GM12878 (cell line): Measurements from ENCODE around the gene MYL7.

Experiments used
- EZH2 ChIP-seq: IDR thresholded peaks from 2 replicates; pipeline ENCODE4 v1.6.1; 2012; ENCODE audit warnings: low read depth, mild to moderate bottlenecking, control low read depth, inconsistent platforms, low read length, borderline replicate concordance; ENCODE audit not compliant: control insufficient read depth
- HCFC1 ChIP-seq: fragments of 150-350 bp; IDR thresholded peaks from 2 replicates; pipeline ENCODE4 v1.6.1; 2014; ENCODE audit warnings: low read length
- TF ChIP-seq, protein P1 (sequence below): IDR thresholded peaks from 2 replicates; pipeline ENCODE4 v1.6.1; 2012; ENCODE audit warnings: mild to moderate bottlenecking, low read depth, low read length
- TF ChIP-seq, protein P2 (sequence below), 3 experiments: IDR thresholded peaks in 2 of 3; conservative IDR thresholded peaks in 1 of 3; 2 replicates each; pipeline ENCODE4 v1.5.1; 2011; ENCODE audit warnings: low read depth in 3 of 3, low read length in 3 of 3, mild to moderate bottlenecking in 3 of 3, control low read depth in 2 of 3, moderate library complexity in 2 of 3, inconsistent platforms in 1 of 3, mixed read lengths in 1 of 3; ENCODE audit not compliant: control insufficient read depth in 2 of 3, insufficient read depth in 1 of 3; ENCODE audit errors: extremely low read depth in 1 of 3

DNA sequence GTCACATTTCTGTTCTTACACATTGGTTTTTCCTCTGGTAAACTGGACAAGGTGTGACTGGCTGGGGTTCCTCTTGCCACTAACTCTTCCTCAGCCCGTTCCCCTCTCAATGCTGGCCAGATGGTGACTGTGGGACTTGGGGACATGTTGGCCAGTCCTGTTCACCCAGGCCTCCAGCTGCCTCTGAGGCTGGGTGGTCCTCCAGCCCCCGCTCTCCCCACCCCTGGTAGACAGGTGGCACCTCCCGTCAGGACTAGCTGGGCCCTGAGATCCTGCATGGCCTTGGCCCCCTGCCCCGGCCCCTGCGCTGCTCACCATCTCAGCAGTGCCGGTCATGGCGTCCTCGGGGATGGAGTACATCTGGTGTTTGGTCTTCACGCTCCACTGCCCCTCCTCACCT is 10.8 kb upstream of the MYL7 start:
- TF ChIP-seq, protein P1, sequence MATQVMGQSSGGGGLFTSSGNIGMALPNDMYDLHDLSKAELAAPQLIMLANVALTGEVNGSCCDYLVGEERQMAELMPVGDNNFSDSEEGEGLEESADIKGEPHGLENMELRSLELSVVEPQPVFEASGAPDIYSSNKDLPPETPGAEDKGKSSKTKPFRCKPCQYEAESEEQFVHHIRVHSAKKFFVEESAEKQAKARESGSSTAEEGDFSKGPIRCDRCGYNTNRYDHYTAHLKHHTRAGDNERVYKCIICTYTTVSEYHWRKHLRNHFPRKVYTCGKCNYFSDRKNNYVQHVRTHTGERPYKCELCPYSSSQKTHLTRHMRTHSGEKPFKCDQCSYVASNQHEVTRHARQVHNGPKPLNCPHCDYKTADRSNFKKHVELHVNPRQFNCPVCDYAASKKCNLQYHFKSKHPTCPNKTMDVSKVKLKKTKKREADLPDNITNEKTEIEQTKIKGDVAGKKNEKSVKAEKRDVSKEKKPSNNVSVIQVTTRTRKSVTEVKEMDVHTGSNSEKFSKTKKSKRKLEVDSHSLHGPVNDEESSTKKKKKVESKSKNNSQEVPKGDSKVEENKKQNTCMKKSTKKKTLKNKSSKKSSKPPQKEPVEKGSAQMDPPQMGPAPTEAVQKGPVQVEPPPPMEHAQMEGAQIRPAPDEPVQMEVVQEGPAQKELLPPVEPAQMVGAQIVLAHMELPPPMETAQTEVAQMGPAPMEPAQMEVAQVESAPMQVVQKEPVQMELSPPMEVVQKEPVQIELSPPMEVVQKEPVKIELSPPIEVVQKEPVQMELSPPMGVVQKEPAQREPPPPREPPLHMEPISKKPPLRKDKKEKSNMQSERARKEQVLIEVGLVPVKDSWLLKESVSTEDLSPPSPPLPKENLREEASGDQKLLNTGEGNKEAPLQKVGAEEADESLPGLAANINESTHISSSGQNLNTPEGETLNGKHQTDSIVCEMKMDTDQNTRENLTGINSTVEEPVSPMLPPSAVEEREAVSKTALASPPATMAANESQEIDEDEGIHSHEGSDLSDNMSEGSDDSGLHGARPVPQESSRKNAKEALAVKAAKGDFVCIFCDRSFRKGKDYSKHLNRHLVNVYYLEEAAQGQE: no peak
- TF ChIP-seq, protein P2, sequence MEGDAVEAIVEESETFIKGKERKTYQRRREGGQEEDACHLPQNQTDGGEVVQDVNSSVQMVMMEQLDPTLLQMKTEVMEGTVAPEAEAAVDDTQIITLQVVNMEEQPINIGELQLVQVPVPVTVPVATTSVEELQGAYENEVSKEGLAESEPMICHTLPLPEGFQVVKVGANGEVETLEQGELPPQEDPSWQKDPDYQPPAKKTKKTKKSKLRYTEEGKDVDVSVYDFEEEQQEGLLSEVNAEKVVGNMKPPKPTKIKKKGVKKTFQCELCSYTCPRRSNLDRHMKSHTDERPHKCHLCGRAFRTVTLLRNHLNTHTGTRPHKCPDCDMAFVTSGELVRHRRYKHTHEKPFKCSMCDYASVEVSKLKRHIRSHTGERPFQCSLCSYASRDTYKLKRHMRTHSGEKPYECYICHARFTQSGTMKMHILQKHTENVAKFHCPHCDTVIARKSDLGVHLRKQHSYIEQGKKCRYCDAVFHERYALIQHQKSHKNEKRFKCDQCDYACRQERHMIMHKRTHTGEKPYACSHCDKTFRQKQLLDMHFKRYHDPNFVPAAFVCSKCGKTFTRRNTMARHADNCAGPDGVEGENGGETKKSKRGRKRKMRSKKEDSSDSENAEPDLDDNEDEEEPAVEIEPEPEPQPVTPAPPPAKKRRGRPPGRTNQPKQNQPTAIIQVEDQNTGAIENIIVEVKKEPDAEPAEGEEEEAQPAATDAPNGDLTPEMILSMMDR (IDR thresholded peaks at IDR 0.05 in 2 of 3, conservative IDR thresholded peaks at IDR 0.05 in 1 of 3; ENCODE audit: control insufficient read depth in 2 of 3, extremely low read depth in 1 of 3, insufficient read depth in 1 of 3, low read depth in 3 of 3, low read length in 3 of 3): no peak
- TF ChIP-seq HCFC1: no peak
- no peak for TF ChIP-seq EZH2
